T-cell (primary cell): Measurements from ENCODE around the gene RSPRY1. TPM values are rescaled to one million over a fixed set of nuclear protein-coding genes. Genes with fewer than 3 reads are reported as not detected.

Experiments
- ATAC-seq, 4 experiments: fragments of 200-7000 bp in 3 of 4; fragments of 150-1000 bp in 1 of 4; cut with Tn5 transposase; replicated peaks in 1 of 4; 1 replicate in 3 of 4; 2 replicates in 1 of 4; pipeline ENCODE4 v1.10.0; 2021; ENCODE audit warnings: moderate library complexity in 3 of 4, mild to moderate bottlenecking in 2 of 4, moderate number of reproducible peaks in 1 of 4
- CTCF ChIA-PET, 2 donors: fragments of 300-600 bp; sonication (Branson Sonifier 250); formaldehyde crosslinking; loops; one replicate each; lab custom pipeline; 2022; ENCODE audit warnings: antibody characterized with exemption in 2 of 2; lab: Charles Lee
- POLR2A ChIA-PET, 2 donors: fragments of 300-600 bp; sonication (Branson Sonifier 250); formaldehyde crosslinking; loops; one replicate each; lab custom pipeline; 2022; ENCODE audit warnings: antibody characterized with exemption in 2 of 2; lab: Charles Lee
- DNase-seq, 35 experiments: peaks; one replicate each; pipeline versions ENCODE4 v3.0.0 to v3.0.0-alpha.2; 2013 to 2023
- H3K27ac ChIP-seq: one replicate; pipeline ENCODE4 v1.5.1; 2013; ENCODE audit warnings: low read length
- H3K27me3 ChIP-seq, 2 experiments: replicated peaks in 1 of 2; 1 replicate in 1 of 2; 2 replicates in 1 of 2; pipeline versions ENCODE4 v1.6.1 to v1.7.0; 2013; ENCODE audit warnings: low read length in 1 of 2, mixed read lengths in 1 of 2; ENCODE audit not compliant: control insufficient read depth in 2 of 2, insufficient read depth in 2 of 2; ENCODE audit errors: extremely low read depth in 1 of 2
- H3K36me3 ChIP-seq, 2 donors: 1 replicate in 1 of 2; 2 replicates in 1 of 2; pipeline versions ENCODE4 v1.6.1 to v1.7.0; 2013; ENCODE audit warnings: low read length in 1 of 2; ENCODE audit not compliant: control insufficient read depth in 2 of 2, insufficient read depth in 1 of 2; ENCODE audit errors: extremely low read depth in 1 of 2
- H3K4me1 ChIP-seq, 2 experiments: 1 replicate in 1 of 2; 2 replicates in 1 of 2; pipeline versions ENCODE4 v1.6.1 to v1.7.0; 2013; ENCODE audit warnings: low read length in 2 of 2, mixed read lengths in 1 of 2; ENCODE audit not compliant: insufficient read depth in 2 of 2, control insufficient read depth in 1 of 2; ENCODE audit errors: extremely low read depth in 1 of 2
- H3K4me3 ChIP-seq, 2 donors: 1 replicate in 1 of 2; 2 replicates in 1 of 2; pipeline versions ENCODE4 v1.5.1 to v1.7.0; 2013; ENCODE audit warnings: mild to moderate bottlenecking in 2 of 2, low read length in 1 of 2, moderate library complexity in 1 of 2; ENCODE audit not compliant: control insufficient read depth in 1 of 2; ENCODE audit errors: extremely low read depth in 1 of 2
- H3K9me3 ChIP-seq: 2 replicates; pipeline ENCODE4 v1.7.0; 2013
- H3K27ac Mint-ChIP-seq, 2 donors: one replicate each; pipeline ENCODE4 v1.8.0; 2020 to 2021; ENCODE audit warnings: mild to moderate bottlenecking in 2 of 2, mixed read lengths in 2 of 2
- H3K27me3 Mint-ChIP-seq, 2 donors: one replicate each; pipeline ENCODE4 v1.8.0; 2021 to 2022; ENCODE audit warnings: mixed read lengths in 2 of 2
- H3K36me3 Mint-ChIP-seq: one replicate; pipeline ENCODE4 v1.8.0; 2021; ENCODE audit warnings: mixed read lengths
- H3K4me1 Mint-ChIP-seq, 3 donors: one replicate each; pipeline ENCODE4 v1.8.0; 2020 to 2022; ENCODE audit warnings: mixed read lengths in 3 of 3, mild to moderate bottlenecking in 1 of 3
- H3K4me3 Mint-ChIP-seq, 3 donors: one replicate each; pipeline ENCODE4 v1.8.0; 2020 to 2022; ENCODE audit warnings: mild to moderate bottlenecking in 3 of 3, mixed read lengths in 3 of 3, moderate library complexity in 3 of 3
- H3K9me3 Mint-ChIP-seq, 3 donors: one replicate each; pipeline ENCODE4 v1.8.0; 2020 to 2022; ENCODE audit warnings: mixed read lengths in 3 of 3
- WGBS: methylation state at CpG from one replicate; pipeline ENCODE4 v1.1.5; 2013; ENCODE audit warnings: missing lambda C conversion rate; ENCODE audit not compliant: insufficient coverage; 5-methylcytosine and 5-hydroxymethylcytosine counted together
- total RNA-seq, 35 experiments: library from RNA in 6 of 35; stranded (reverse) in 6 of 35; fragments of 120-200 nt in 1 of 35; gene quantifications; one replicate each; pipeline versions ENCODE4 v1.2.1 to v1.2.4 and lab custom pipeline; 2013 to 2026

The RSPRY1 gene
- total RNA-seq, 5 donors from 2014 or later (not counting 1 experiment from before 2014, with no cell fraction given) = 25.0 to 32.0 (median 28.2) TPM

DNA sequence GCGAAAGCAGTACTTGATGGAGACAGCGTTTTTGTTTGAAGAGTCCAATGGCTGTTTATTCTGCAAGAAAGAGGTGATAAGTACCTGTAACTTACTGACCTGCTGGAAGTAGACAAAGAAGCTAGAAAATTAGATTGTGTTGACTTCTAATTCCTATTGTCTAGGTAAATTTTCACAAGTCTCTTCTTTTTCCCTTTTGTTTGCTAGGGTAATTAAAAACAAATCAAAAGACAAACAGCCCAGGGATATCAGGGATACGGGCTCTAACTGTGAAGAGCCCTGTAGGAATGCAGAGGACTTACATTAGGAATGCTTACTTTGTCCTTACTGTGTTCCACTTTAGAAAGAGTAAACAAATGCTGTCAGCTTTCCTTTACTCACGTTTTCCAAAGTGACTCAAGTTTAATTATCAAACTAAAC lies 7.3 kb upstream of the RSPRY1 start:
- H3K27ac Mint-ChIP-seq = no peak overlapping the region
- ATAC-seq = no peak
- H3K4me1 Mint-ChIP-seq = peaks cover 14 to 22% (median 20%) of the 10 kb centered on the region in 3 donors
- ChIA-PET POLR2A (no interaction called here), CTCF (no interaction called here)
- no peaks in the 10 kb centered on the region for H3K9me3 Mint-ChIP-seq
- Histone ChIP-seq H3K27ac (no peak overlapping the region), H3K9me3 (no peaks in the 10 kb centered on the region), H3K36me3 (peaks cover 0 to 5% of the 10 kb centered on the region in 2 donors), H3K27me3 (no peaks in the 10 kb centered on the region), H3K4me3 (no peak overlapping the region), H3K4me1 (peaks cover 0 to 4% of the 10 kb centered on the region in 2 experiments)
- H3K36me3 Mint-ChIP-seq = peaks cover 7% of the 10 kb centered on the region
- no peaks in the 10 kb centered on the region for H3K27me3 Mint-ChIP-seq
- no peak overlapping the region for H3K4me3 Mint-ChIP-seq
- no peak for DNase-seq
- no CpG with 5 or more reads among the region's 4 CpGs for WGBS

- Mint-ChIP-seq H3K4me1 (peaks cover 19 to 28% (median 25%) of the 10 kb centered on the region in 3 donors), H3K27me3 (no peaks in the 10 kb centered on the region), H3K27ac (no peak overlapping the region), H3K36me3 (peaks cover 7% of the 10 kb centered on the region), H3K9me3 (no peaks in the 10 kb centered on the region), H3K4me3 (no peak overlapping the region)
- H3K27me3 ChIP-seq = no peaks in the 10 kb centered on the region
- no peaks in the 10 kb centered on the region for H3K9me3 ChIP-seq
- ChIA-PET POLR2A (no interaction called here), CTCF (no interaction called here)
- H3K36me3 ChIP-seq = peaks cover 0 to 5% of the 10 kb centered on the region in 2 donors
- no peak overlapping the region for H3K4me3 ChIP-seq
- ATAC-seq (no peak), DNase-seq (no peak)
- H3K27ac ChIP-seq = no peak overlapping the region
- peaks cover under 1 to 4% of the 10 kb centered on the region in 2 experiments for H3K4me1 ChIP-seq
- WGBS = 93% methylated on average over 2 of the region's 3 CpGs
Observed at GRCh38 chr16:57179215-57179828, 6.8 kb upstream of the RSPRY1 start.

- POLR2A ChIA-PET = no interaction called here
- Histone ChIP-seq H3K27me3 (no peaks in the 10 kb centered on the region), H3K27ac (no peak overlapping the region), H3K36me3 (no peaks in the 10 kb centered on the region), H3K4me1 (peaks cover 18 to 22% of the 10 kb centered on the region in 2 experiments), H3K4me3 (no peak overlapping the region), H3K9me3 (no peaks in the 10 kb centered on the region)
- H3K36me3 Mint-ChIP-seq = no peaks in the 10 kb centered on the region
- no peak for DNase-seq
- peaks cover 55 to 58% (median 58%) of the 10 kb centered on the region in 3 donors for H3K4me1 Mint-ChIP-seq
- H3K4me3 Mint-ChIP-seq = peak overlapping the region; percentile 96 to 100 (median 98)
- peak overlapping the region; percentile 1 to 41 for H3K27ac Mint-ChIP-seq
- no peaks in the 10 kb centered on the region for H3K27me3 Mint-ChIP-seq
- no peak for ATAC-seq
- CTCF ChIA-PET = interaction anchor here in 1 of 2 donors (0.5 to 0.6 kb wide), 2 partner anchors 91 to 94 kb away, joined by 3 to 7 read pairs; no protein-coding TSS in a partner anchor
- no peaks in the 10 kb centered on the region for H3K9me3 Mint-ChIP-seq
- no CpG with 5 or more reads among the region's 4 CpGs for WGBS
Observed at GRCh38 chr16:57184113-57184512, 2.0 kb upstream of the RSPRY1 start.

DNA sequence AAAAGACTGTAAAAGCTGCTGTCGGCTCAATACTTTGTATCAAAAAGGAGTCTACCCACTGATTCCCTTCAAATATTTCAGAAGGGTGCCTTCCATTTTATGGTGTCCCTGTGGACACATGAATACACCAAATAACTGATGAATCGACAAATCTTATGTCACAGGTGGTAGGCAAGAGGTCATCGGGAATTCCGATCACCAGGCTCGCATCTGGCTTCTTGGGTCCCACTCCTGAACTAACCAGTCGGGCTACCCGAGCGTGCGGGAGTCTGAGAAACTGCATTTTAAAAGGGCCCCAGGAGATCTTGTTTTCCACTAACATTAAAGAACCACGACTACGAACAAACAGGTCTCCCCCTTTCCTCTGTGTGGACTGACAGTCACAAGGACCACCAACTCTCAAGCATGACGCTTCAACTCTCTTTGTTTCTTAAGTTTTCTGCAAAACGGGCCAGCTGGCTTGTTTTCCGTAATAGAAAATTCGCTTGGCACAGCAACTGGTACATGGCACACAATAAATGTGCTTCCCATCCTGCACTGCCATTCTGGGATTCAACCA lies 1.2 kb upstream of the RSPRY1 start:
- H3K4me1 Mint-ChIP-seq = peaks cover 59 to 60% (median 59%) of the 10 kb centered on the region in 3 donors
- DNase-seq (peak in 2 of 35 experiments; percentile 6 to 11), ATAC-seq (no peak)
- no peaks in the 10 kb centered on the region for H3K9me3 Mint-ChIP-seq
- H3K36me3 ChIP-seq = no peaks in the 10 kb centered on the region
- H3K36me3 Mint-ChIP-seq = no peaks in the 10 kb centered on the region
- 27% methylated on average over 13 of the region's 15 CpGs for WGBS
- H3K4me1 ChIP-seq = peaks cover 18 to 22% of the 10 kb centered on the region in 2 experiments
- ChIA-PET POLR2A (interaction anchor here in 1 of 2 donors (0.6 kb wide), 1 partner anchor 245 kb away, joined by 4 read pairs; no protein-coding TSS in a partner anchor), CTCF (interaction anchor here in 1 of 2 donors (1.4 kb wide), 1 partner anchor 115 kb away, joined by 4 read pairs; no protein-coding TSS in a partner anchor)
- H3K4me3 ChIP-seq = peak overlapping the region; percentile 98
- H3K9me3 ChIP-seq = no peaks in the 10 kb centered on the region
- H3K27me3 ChIP-seq = no peaks in the 10 kb centered on the region
- H3K27ac Mint-ChIP-seq = peak overlapping the region; percentile 92 to 97
- H3K4me3 Mint-ChIP-seq = peak overlapping the region; percentile 96 to 100 (median 98)
- H3K27me3 Mint-ChIP-seq = no peaks in the 10 kb centered on the region
- H3K27ac ChIP-seq = peak overlapping the region; percentile 69

DNA sequence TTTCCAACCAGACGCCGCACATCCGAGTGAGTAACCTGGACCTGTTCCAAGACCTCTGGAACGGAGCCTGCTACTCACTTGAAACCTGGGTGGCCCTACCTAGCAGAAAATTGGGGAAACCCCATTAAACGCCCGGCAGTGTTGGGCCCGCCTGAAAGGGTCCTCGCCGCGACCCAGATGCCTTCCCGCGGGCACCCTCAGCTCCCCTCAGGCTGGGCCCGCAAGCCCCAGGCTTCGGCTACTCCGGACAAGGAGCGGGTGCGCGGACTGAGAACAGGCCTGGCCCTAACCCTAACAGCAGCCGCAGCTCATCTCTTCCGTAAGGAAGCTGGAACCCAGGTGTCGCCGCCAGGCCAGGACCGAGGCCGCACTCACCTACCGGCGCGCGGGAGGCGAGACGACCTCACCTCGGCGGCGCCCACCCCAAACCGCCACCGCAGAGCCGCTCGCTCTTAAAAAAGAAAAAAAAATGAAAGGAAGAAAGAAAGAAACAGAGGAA lies 634 bp upstream of the RSPRY1 start:
- Mint-ChIP-seq H3K27ac (peak overlapping the region; percentile 92 to 97), H3K4me3 (peak overlapping the region; percentile 96 to 100 (median 98)), H3K4me1 (peaks cover 61 to 62% (median 62%) of the 10 kb centered on the region in 3 donors), H3K9me3 (no peaks in the 10 kb centered on the region), H3K27me3 (no peaks in the 10 kb centered on the region), H3K36me3 (no peaks in the 10 kb centered on the region)
- H3K36me3 ChIP-seq = no peaks in the 10 kb centered on the region
- no peaks in the 10 kb centered on the region for H3K27me3 ChIP-seq
- peak overlapping the region; percentile 98 for H3K4me3 ChIP-seq
- DNase-seq (peak in 20 of 35 experiments; percentile 1 to 61 (median 21)), ATAC-seq (peak; percentile 13 to 16 (median 14))
- ChIA-PET POLR2A (interaction anchor here in 1 of 2 donors (0.6 to 0.7 kb wide), 8 partner anchors 21 to 263 kb away, joined by 3 to 9 read pairs (median 6); no protein-coding TSS in a partner anchor), CTCF (interaction anchor here (0.6 to 1.4 kb wide), 8 partner anchors 9 to 483 kb away, joined by 3 to 4 read pairs (median 3); no protein-coding TSS in a partner anchor)
- H3K27ac ChIP-seq = peak overlapping the region; percentile 69
- peaks cover 18 to 22% of the 10 kb centered on the region in 2 experiments for H3K4me1 ChIP-seq
- WGBS = 0% methylated on average over 18 of the region's 37 CpGs
- H3K9me3 ChIP-seq = no peaks in the 10 kb centered on the region
